HG03342 (cell line): ENCODE results near the gene HDHD3.
"Not testable (repeated sequence)": the region's sequence is repeated elsewhere in the genome, so short reads cannot be mapped to it uniquely, and the experiment has no call there.

ENCODE experiments used
- ATAC-seq: cut with Tn5 transposase; IDR thresholded peaks from one replicate; pipeline ENCODE4 v1.9.1; 2021; ENCODE audit warnings: mild to moderate bottlenecking, moderate library complexity; ENCODE audit not compliant: unreplicated experiment

The HDHD3 gene

DNA sequence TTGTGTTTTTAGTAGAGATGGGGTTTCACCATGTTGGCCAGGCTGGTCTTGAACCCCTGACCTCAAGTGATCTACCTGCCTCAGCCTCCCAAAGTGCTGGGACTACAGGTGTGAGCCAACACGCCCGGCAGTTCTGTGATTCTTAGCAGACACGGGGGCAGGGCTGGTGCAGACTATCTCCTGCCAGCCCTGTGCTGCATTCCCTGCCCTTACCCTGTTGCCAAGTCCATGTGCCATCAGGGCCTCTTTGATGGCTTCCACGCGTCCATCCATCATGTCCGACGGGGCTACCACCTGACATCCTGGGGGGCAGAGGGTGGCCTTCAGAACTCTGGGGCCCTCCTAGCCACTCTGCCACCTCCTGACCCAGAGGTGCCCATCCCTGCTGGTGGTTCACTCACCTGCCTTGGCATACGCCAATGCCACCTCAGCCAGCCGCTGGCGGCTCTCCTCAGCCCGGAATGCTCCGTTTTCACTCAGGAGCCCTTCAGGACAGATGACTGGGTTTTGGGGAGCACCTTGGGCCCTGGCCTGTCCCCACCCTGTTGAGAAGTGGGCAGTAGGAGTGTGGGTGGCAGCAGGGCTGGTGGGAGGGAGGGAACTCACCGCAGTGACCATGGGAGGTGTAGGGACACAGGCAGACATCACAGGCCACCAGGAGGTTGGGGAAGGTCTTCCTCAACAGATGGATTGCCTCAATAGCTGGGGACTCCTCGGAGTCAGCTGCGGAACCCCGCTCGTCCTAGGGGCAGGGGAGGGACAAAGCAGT is 13.6 kb upstream of the HDHD3 start:
- ATAC-seq: no peak

DNA sequence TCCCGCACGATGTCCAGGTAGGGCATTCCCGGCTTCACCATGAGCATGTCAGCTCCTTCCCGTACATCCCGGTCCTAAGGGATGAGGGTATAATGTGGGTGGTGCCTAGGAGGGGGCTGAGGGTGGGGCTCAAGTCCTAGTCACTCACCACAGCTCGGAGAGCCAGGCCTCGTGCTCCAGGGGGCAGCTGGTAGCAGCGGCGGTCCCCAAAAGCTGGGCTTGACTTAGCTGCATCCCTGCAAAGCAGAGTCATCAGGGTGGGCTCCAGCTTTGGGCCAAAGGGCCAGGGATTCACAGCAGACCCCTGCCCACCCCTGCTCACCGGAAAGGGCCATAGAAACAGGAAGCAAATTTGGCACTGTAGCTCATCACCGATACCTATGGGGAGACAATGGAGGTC is 12.7 kb upstream of the HDHD3 start:
- ATAC-seq: no peak

DNA sequence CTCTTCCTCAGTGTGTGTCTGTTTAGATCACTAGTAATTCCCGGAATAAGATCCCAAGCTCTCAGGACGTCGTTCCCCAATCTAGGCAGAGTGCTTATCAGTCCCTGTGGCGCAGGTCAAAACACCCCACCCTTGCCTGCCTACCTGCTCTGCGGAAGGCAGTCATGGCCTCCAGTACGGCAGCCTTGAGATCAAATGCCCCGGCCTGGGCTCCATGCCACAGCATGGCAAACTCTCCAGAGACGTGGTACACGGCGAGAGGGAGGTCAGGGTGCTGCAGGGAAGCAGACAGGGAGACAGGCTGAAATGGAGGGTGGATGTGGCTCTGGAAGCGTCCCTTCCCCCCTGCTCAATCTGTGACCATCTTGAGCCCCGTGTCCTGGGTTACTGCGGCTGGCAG is 12.0 kb upstream of the HDHD3 start:
- no peak for ATAC-seq

DNA sequence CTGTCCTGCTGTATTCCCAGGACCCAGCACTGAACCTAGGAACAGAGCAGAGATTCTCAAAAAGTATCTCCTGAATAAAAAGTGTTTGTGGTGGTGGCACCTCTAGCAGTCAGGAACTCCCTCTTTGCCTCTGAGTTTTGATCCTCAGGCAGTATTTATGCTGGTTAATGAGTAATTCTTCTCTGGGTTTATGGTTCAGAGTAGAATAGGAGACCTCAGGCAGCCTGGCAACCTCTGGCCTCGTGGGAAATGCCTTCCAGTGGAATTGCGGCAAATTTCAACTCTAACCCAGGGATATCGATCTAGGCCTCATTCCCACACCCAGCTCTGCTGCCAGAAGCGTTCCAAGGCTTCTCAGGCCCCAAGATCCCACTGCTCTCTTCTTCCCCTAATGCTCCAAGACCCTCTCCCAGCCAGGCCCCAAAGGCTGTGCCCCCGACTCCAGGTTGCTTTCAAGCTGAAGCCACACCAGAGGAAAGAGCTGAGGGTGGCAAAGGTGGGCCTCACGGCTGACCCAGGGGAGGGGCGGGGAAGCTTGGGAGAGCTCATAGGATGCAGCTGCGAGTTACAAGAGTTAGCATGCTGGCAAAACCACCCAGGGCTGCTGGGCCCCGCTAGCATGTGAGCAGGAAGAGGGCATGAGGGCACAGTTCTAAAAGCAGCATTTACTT is 10.9 kb upstream of the HDHD3 start:
- ATAC-seq: no peak

DNA sequence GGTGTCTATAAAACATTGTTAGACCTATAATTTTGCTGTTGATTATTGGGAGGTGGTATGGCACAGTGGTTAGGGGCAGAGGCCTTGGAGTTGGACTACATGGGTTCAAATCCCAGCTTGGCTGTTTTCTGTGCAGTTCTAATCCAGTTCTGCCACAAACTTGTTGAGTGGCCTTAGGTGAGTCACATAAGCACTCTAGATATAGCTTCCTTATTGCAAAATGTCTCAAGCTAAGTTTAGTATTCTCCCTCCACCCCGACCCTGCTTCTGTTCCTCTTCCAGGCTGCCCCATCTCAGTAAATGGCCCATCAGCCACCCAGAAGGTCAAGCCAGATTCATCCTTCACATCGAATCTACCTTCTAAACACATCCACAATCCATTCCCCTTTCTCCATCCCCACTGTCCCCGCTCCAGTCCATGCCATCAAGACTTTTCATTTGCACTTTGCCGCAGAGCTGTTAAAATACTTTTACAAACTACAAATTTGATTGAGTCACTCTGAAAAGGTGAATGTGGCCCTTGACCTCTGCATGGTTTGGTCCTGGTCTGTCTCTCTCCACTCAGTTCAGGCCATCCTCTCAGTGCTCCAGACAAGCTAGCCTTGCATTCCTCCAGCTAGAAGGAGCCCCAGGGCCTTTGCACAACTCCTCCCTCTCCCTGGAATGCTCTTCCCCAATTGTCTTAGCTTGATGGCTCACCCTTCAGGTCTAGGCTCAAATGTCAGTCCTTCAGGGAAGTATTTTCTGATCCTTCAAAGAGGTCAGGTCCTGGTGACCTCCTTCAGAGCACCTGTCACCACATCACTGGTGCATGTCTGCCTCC is 10.0 kb upstream of the HDHD3 start:
- no peak for ATAC-seq

DNA sequence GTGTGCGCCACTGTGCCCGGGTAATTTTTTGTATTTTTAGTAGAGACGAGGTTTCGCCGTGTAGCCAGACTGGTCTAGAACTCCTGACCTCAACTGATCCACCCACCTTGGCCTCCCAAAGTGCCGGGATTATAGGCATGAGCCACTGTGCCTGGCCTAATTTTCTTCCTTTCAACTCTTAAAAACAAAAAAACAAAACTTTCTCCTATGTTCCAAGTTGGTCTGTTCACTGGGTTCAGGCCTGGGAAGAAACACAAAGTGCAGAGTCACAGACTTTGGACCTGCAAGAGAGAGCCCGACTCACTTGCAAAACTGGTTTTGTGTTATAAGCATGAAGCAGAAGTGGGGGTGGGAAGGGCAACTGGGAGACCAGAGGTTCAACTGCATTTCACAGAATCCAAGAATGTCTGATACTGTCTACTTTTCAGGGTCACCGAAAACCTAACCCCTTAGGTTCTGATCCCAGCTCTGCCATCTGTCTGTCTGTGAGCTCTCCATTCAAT is 5.2 kb upstream of the HDHD3 start:
- ATAC-seq: no peak

DNA sequence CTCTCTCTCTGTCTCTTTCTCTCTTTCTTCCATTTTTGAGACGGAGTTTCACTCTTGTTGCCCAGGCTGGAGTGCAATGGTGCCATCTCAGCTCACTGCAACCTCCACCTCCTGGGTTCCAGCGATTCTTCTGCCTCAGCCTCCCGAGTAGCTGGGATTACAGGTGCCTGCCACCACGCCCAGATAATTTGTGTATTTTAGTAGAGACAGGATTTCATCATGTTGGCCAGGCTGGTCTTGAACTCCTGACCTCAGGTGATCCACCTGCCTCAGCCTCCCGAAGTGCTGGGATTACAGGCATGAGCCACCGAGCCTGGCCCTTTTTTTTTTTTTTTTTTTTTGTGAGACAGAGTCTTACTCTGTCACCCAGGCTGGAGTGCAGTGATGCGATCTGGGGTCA is 4.7 kb upstream of the HDHD3 start:
- ATAC-seq: not testable (repeated sequence)

DNA sequence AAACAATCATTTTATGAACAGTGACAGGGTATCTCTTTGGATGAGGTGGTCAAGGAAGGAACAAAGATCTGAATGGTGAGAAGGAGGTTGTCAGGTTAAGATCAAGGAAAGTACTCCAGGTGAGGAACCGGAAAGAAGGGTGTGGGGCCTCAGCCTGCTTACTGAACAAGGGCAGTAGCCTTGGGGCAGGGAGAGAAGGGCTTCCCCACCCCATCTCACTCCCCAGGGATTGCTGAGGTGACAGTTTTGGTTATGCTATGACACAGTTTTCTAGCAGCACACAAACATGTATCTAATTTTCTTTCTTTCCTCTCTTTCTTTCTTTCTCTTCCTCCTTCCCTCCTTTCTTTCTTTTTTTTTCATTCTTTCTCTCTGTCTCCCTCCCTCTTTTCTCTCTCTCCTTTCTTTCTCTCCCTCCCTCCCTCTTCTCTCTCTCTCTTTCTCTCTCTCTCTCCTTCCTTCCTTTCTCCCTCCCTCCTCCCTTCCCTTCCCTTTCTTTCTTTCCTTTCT is 4.1 kb upstream of the HDHD3 start:
- peak; percentile 74 for ATAC-seq

DNA sequence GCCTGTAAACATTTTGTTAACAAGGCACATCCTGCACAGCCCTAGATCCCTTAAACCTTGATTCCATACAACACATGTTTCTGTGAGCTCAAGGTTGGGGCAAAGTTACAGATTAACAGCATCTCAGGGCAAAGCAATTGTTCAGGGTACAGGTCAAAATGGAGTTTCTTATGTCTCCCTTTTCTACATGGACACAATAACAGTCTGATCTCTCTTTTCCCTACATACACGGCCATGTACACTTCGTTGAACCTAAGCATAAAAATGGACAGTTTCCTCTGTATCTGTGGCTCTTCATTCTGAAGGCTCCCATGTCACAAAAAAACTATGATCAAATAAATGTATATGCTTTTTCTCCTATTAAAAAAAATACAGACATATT is 3.0 kb upstream of the HDHD3 start:
- ATAC-seq: not testable (repeated sequence)

DNA sequence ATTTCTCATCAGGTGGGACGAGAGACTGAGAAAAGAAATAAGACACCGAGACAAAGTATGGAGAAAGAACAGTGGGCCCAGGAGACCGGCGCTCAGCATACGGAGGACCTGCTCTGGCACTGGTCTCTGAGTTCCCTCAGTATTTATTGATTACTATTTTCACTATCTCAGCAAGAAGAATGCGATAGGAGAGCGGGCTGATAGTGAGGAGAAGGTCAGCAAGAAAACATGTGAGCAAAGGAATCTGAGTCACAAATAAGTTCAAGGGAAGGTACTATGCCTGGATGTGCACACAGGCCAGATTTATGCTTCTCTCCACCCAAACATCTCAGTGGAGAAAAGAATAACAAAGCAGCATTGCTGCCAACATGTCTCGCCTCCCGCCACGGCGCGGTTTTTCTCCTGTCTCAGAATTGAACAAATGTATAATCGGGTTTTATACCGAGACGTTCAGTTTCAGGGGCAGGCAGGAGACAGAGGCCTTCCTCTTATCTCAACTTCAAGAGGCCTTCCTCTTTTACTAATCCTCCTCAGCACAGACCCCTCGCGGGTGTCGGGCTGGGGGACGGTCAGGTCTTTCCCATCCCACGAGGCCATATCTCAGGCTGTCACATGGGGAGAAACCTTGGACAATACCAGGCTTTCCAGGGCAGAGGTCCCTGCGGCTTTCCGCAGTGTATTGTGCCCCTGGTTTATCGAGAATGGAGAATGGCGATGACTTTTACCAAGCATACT is 2.5 kb upstream of the HDHD3 start:
- ATAC-seq: not testable (repeated sequence)

DNA sequence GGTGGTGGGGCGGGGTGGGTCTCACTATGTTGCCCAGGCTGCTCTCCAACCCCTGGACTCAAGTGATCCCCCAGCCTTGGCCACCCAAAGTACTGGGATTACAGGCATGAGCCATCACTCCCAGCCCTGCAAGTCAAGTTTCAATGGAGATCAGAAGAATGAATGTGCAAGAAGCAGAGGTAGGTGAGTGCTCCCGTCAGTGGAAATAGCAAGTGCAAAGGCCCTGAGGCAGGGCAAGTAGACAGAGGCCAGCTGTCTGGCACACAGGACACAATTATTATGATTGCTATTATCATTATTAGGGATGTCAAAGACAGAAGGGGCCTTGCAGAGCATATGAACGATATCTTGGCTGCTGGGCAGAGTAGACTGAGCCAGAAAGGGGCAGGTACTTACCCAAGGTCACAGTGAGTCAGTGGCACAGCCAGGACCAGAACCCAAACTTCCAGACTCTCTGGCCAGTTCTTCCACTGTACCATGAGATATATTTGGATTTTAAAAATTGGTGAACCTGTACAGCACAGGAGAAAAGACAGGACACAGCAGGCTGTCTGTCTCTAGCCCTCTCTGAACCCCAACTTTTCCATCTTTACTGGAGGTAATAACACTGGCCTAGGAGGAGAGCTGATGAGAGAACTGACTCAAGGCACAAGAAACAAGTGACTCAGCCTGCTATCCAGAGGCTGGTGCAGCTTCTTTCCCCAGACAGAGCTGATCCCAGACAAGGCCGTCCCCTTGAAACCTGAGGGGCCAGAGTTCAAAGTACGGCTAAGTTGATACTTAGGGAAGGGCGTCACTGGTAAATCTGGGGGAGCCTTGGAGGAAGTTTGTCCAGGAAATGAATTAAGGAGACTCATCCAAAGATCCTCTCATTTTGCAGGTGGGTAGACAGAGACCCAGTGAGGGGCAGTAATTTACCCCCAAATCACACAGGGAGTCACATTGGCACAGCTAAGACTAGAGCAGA is 1.4 kb downstream of the HDHD3 start:
- no peak for ATAC-seq

DNA sequence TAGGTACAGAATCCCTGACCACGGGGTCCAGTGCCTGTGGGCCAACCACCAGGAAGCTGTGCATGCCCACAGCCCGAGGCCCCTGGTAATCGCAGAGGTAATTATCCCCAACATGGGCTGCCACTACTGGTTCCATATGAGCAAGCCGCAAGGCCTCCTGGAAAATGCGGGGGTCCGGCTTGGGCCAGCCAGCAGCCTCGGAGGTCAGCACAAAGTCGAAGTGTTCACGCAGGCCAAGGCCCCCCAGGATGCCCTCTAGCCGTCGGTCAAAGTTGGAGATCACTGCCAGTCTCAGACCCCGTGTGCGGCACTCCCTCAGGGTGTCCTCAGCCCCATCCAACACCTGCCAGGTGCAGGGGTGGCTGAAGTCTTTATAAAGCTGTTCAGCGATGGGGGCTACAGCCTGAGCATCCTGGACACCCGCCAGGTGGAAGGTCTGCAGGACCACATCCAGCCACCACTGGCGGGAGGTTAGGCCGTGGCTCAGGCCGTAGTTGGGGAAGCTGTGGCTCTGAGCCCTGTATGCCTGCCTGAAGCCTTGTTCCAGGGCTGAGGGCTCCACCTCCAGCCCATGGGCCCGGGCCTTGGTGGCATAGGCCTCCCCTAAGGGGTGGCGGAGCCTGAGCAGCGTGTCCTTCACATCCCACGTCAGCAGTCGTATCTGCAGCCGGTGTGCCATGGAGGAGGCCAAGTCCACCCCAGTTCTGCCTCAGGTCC is 3.0 kb downstream of the HDHD3 start:
- ATAC-seq: no peak

DNA sequence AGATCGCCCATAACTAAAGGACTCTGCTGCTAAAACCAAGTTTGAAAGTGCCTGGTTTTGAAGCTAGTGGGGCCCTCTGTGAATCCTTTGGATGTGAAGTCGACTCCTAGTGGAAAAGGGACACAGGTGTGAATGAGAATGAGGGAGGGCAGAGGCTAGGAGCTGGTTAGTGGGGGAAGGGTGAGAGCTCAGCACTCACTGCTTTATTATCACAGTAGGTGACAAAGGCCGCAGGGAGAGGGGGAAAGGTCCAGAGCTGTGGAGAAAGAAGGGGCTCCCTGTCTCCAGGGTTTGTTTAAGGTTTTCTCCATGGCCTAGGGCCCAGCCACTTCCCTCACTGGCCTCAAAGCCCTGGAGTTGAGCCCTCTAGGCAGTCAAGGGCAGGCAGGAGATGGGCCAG is 3.5 kb downstream of the HDHD3 start:
- no peak for ATAC-seq

DNA sequence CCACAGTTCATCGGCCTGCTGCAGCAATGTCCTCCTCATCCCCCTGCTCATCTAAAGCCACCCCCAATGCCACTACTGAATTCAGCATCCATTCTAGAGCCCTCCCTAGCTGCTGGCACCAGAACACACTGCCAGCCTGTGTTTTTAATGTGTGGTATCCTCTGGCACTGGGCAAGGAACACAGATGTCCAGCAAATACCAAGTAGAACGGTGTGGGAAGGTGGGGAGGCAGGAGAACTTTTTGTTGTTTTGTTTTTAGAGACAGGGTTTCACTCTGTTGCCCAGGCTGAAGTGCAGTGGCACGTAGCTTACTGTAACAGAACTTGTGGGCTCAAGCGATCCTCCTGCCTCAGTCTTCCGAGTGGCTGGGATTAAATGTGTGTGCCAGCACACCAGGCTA is 4.7 kb downstream of the HDHD3 start:
- ATAC-seq: no peak

DNA sequence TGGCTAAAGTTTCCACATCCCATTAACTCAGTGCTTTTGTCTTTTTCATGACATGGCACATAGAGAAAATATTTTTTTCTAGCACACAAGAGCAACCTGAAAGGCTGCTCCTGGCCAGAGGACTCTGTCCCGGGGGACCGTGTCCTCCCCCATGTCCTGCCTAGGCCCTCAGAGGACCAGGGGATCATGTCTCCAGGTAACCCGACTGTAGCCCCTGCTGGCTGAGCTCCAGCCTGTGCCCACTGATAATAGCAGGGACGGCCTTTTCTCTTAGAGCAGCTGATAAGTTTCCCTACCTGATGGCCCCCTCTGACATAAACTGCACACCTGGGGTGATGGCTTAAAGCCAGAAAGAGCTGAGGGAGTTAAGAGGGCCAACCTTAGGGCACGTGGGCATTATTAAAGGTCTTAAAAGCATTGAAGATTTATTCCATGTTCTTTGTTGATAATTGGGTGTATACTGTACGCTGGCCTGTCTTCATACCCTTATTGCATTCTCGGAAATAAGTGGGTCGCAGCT is 5.9 kb downstream of the HDHD3 start:
- ATAC-seq: no peak

DNA sequence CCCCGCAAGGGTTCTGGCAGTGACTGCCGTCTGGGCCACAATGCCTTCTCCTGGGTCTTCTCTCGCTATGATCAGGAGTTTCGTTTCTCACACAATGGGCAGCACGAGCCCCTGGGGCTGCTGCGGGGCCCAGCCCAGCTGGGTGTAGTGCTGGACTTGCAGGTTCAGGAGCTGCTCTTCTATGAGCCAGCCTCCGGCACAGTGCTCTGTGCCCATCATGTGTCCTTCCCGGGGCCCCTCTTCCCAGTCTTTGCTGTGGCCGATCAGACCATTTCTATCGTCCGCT is 7.0 kb downstream of the HDHD3 start:
- no peak for ATAC-seq

DNA sequence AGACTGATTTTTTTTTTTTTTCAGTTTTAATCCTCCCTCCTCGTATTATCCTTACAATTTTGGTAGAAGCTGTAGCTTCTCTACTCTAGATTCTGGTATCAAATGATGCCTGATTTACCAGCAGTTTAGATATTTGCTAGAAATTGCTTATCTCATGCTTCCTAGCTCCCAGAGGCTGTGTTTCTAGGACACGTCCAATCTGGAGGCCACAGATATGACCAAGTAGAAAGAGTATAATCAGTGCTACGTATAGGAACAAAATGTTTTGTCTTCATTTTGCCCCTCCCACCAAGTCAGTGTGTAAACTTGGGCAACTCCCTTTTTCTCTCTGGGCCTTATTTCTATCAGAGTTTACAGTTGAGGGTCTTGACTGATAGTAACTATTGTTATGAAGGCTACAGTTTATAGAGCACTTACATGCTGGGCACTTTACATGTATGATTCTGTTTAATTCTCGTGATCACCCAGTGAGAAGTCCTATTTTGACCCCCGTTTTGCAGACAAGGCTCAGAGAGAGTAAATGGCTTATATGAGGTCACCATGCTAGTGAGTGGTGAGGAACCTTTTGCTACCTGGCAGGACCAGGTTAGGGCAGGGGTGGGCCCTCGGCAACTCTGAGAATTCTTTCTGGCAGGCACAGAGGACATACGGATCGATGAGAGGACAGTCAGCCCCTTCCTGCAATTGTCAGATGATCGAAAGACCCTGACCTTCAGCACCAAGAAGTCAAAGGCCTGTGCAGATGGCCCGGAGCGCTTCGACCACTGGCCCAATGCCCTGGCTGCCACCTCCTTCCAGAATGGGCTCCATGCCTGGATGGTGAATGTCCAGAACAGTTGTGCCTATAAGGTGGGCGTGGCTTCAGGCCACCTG is 7.6 kb downstream of the HDHD3 start:
- ATAC-seq: no peak
